Activated T-cell treated with anti-CD3 and anti-CD28 coated beads for 48 hours (primary cell): ENCODE results near the gene PPP1R13B.

Experiments
- DNase-seq: peaks from one replicate; pipeline ENCODE4 v3.0.0-alpha.2; 2020; ENCODE audit warnings: low read depth

Gene PPP1R13B

DNA sequence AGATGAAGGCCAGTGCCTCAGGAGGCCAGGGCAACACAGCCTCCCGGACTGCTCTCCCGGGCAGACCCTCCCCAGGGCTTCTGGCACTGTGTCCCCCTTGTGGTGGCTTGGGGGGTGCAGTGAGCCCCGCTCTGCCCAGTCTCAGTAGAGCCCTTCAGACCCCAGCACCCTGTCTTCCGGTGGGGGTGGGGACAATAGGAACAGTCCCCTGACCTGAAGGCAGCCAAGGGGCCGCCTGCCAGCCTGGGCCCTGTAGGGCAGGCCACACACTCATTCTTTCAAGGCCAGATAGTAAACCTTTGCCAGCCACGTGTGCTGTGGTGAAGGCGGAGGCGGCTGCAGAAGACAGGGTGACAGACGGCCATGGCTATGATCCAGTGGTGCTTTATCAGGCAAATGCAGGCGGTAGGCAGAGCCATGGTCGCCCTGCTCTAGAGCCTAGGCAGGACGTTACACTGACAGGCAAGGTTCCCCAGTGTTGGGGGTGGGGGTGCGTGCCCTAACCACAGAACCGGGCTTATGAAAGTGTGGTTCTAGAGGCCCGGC, 116.8 kb downstream of the PPP1R13B start:
- no peak for DNase-seq

DNA sequence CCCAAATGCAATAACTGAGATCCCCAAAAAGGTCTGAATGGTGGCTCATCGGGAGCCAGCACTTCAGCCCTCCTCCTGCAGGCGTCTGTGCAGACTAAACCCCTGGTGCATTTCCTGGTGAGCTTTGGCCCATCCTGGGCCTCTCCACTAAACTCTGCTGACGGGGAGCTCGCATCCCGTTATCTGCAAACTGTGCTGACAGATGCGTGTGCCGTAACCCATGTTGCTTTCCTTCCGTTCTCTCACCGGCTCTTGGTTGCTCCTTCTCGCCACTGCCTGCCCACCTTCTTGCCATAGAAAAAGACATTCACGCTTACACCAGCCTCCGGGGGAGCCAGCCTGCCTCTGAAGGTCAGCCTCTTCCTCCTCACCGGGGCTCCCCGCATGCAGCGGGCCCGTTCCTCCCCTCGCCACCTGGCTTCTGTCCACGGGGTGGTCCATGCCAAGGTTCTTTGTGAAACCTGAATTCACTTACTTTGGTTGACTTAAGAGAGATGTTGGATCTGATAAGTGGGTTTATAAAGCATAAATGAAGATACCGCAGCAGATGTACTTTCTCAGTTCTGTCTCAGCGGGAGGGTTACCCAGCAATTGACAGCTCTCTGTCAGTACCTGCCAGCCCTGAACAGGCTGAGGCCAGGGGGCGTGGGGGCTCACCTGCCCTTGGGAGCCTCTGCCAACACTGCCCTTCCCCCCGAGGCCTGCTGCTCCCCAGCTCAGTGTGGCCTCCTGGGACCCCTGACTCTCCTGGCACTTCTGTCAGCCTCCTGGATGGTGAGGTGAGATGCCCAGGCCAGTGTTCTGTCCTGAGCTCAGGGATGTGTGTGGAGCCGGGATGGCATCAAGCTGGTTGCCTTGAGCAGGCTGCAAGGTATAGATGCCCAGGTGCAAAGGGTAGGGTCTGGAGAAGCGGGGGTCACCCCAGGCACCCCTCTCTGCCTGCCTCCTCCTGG, 117.6 kb downstream of the PPP1R13B start:
- DNase-seq: no peak

DNA sequence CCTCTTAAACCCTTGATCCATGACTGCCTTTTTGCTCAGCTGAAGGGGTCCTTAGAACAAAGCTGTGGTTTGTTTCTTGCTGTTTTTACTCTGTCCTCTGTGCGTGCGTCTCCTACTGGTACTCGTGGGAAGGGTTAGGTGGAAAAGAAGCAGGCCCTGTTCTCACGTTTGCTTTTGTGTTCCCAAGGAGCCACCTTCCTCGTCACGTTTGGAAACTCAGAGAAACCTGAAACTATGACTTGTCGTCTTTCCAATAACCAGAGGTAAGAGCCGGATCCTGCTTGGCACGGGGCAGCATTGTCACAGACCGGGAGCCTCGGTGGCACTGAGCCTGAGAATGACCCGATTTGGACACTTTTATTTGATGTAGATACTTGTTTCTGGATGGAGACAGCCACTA, 118.7 kb downstream of the PPP1R13B start:
- DNase-seq: no peak

DNA sequence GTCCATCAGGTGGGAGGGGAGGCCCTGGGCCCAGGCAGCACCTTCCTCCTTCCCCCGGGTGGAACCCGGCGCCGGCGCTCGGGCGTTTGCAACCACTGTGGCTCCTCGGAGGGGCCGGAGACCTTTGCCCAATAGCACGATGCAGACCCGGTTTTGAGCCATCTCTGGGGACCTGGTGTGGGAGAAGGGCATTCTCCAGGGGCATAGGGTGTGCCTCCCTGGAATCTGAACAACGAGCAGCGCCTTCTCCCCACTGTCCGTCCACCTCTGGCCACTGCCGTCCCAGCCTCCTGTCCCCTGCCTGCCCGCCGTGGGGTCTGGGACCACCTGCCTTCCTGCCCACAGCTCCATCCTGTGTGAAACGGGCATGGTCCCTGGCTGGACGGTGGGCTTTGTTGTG, 119.2 kb downstream of the PPP1R13B start:
- DNase-seq: no peak

DNA sequence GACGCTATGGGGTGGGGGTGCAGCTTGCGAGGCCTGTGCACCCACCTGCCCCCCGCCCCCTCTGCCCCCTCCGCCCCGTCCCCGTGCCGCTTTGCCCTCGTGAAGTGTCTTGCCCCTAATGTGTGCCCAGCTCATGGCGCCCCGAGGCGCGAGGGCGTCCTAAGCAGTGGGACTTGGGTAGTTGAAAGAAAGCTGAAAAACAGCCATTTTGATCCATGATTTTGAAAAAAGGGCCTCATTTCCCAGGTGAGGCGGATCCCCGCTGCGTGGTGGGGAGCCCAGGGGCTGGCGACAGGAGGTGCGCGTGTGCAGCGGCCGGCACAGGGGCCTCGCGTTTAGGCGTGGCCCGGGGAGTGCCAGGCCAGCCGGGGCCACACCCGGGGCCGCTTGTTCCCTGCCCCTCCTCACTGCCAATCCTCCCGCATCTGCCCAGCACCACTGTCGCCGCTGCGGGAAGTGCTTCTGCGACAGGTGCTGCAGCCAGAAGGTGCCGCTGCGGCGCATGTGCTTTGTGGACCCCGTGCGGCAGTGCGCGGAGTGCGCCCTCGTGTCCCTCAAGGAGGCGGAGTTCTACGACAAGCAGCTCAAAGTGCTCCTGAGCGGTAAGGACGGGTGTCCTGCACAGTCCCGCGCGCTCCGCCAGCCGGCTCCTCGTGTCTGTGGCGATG, 119.9 kb downstream of the PPP1R13B start:
- no peak for DNase-seq

DNA sequence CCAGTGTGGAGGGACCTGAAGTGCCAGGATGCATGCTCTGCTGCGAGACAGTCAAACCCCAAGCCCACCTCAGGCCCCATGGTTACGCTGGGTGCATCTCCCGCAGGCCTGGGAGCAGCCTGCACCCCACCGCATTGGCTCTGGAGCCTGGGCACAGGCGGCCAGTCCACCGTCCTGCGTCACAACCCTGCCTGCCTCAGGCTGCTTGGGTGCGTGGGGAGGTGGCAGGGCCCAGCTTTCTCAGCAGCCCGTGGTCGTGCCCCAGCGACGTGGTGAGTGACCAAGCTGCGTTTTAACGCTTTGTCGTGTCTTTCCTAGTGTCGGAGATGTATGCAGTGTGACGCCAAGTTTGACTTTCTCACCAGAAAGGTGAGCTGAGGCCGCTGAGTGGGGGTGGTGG, 120.9 kb downstream of the PPP1R13B start:
- no peak for DNase-seq

DNA sequence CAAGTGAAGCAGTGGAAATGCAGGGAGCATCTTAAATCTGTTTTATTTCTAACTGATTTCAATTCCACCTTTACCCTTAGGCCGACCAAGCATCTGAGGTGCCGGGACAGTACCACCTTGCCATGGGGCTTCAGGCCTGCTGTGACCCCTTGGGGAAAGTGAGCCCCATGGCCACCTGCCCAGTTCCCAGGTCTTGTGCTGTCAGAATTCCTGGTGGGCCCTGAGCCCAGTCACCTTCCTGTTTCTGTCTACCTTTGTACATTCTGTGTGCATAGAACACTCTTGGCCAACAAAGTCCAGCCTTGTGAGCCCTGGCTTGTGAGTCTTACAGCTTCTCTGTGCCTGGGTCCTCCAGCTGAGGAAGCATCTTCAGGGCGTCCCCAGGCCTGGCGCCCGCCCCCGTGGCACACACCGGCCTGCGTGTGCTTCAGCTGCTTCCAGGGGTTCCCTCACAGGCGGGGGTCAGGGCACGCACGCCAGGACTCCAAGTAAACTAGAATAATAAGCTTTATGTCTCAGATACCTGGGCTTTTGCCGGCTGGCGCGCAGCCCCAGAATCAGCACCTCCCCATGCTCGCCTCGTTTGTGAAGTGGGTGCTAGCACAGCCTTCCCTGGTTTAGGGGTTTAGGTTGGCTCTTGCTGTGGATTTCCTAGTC, 121.5 kb downstream of the PPP1R13B start:
- no peak for DNase-seq

DNA sequence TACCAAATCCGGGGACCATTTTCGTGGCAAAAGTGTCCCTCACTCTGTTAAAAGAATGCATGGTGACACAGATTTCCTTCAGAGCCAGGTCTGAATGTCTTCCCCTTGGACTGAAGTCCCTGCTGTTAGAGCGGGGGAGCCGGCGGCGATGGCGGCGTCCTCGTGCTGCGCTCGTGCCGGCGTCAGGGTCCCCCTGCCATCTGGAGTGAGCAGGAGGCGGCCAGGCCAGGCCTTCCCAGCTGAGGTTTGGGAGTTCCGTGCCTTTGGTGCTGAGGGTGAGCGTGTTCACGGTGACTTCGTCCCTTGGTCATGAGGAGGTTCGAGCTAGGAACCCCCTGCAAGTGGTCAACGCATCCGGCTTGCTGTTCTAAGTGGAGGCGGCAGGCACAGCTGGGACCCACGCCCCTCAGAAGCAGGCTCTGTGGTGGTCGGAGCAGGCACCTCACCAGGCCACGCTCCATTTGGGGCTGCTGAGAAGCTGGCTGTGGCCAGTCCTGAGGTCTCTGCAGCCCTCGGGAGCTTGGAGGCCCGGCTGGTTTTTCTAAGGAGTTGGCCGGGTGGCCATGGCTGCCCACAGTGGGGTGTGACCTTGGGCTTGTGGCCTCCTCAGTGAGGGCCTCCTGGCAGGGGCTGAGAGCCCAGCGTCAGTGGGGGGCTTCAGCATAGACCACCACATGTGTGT, 122.2 kb downstream of the PPP1R13B start:
- no peak for DNase-seq

DNA sequence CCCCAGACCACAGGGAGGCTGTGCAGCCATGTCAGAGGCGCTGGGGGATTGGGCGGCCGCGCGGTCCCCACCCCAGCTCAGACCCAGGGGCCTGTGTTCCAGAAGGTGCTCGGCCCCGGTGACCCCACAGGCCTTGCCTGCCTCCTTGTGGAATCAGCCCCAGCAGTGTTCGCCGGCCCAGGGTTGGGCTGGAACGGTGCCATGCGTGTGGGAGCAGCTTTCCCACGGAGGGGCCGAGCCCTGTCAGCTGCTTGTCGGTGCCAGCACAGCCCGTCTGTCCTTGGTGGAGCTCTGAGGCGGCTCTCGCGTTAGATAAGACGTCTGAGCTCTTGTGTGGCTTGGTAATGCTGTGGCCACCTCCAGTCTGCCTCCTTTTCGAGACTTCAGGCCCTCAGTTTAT, 123.3 kb downstream of the PPP1R13B start:
- DNase-seq: no peak

DNA sequence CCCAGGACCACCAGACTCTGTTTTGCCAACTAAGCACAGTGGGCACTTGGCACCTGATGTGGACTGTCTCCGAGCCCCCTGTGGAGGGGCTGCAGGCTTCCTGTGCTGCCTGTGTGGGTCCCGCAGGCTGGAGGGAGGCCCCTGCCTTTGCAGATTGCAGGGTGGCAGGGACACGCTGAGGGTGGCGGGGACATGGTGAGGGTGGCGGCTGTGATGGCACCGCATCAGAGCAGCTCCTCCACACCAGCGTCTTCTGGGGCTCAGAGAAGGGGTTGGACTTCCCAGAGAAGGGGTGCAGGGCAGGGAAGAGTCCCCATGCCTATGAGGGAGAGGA, 123.7 kb downstream of the PPP1R13B start:
- DNase-seq: no peak

DNA sequence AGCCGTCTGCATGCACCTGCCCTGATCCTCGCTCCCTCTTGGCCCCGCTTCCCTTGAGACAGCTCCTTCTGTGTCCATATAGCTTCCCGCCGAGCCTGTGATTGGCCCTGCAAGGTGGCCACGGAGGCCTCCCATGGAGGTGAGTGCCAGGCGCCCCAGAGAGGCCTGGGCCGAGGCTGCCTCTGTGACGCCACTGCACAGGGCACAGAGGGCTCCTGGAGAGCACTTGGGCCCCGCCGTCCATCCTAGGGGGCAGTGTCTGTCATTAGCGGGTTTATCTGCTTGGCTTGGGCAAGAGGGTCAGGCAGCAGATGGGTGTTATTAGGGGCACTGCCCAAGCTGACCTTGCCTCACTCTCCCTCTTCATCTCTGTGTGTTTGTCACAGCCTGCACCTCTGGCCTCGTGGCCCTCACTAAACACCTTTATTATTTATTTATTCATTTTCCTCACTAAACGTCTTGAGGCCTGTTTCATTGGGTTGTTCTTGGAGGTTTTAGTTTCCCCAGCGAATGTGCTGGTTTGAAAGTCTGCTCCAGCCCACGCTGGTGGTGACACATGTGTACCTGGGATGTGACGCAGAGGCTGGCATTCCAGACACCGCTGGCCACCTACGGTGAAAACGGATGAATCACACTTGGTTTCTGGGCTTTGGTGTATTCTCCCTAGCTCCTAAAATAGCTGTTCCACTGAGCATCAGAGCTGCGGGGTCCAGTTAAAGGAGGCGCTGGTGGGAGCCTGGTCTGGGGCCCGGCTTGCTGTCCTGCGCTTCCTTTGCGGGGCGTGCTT, 125.8 kb downstream of the PPP1R13B start:
- peak; percentile 33 for DNase-seq

DNA sequence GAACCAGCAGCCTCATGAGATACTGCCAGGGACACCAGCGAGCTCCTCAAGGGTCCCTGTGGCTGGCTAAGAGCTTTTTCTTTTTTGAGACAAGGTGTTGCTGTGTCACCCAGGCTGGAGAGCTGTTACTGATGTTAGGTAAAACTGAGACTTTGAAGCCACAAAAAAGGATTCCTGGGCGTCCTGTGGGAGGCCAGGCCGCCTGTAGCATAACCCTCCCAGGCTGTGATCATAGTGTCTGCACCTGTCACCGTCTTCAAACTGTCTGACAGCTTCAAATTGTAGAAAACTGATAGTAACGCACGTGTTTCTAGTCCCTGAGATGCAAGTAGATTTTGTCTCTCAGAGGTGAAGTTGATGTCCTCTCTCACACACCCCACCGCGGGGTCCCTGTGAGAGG, 127.6 kb downstream of the PPP1R13B start:
- DNase-seq: no peak

DNA sequence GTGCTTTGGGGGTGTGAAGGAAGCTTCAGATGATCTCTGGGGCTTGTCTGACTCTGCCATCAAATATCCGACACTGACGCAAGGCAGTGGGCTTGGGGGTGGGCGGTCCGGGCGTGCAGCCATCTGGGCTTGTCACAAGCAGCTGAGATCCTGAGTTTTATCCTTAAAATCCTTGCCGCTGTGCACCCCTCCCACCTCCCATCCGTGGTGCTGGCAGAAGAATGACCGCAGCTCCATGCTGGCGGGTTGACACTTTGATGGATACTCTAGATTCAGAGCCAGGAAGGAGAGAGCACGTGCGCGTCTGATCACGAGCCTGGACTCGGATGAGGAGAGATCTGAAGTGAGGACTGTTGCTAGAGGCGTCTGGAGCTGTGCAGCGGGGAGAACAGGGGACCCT, 128.8 kb downstream of the PPP1R13B start:
- no peak for DNase-seq

DNA sequence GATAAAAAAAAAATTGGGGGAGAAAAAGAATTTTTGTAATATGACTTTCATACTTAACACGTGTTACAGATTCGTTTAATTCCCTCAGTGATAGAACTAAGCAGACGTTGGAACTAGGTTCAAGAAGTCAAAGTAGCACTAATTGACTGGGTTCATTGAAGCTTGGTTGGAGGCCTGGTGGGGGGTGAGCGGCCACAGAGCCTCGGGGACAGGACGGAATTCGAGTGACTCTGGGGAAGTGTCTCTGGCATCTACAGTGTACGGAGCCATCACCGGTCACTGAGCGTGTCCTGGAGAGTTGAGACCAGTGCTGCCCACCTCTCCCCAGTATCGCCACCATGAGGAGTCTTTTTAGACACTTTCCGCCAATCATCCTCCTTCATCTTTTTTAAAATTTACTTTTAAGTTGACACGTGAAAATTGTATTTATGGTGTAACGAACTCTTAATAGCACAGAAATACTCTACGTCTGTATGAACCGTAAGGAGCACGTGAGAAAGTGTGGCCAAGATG, 130.4 kb downstream of the PPP1R13B start:
- DNase-seq: no peak

DNA sequence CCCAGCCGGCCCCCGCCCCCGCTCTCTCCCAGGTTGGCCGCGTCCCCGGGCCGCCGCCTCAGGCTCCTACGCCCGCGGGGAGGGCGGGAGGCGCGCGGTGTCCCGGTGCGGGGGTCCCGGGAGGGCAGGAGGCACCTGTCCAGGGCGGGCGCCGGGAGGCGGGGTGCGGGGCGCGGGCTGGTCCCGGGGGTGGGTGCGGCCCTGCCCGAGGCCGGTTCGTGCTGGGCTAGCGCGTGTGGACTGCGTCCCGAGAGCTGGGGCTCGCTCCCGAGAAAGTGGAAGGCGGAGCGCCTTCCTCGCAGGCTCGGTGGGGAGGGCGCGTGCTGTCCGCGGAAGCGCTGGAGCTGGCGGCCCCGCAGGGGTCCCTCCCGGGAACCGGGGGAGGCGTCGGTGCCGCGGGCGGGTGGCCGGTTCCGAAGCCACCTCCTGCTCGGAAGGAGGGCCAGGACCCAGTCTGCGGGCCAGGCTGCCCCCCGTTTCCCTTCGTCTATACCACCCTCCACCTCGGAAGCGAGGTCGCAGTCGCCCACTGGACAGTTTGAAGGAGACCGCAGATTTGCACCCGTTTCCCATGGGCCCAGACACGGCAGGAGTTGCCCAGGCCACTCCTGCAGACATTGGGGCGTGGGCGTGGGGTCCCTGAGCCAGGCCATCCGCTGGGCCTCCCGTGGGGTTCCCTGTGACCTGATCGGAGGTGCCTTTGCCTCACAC, 131.1 kb downstream of the PPP1R13B start:
- no peak for DNase-seq

DNA sequence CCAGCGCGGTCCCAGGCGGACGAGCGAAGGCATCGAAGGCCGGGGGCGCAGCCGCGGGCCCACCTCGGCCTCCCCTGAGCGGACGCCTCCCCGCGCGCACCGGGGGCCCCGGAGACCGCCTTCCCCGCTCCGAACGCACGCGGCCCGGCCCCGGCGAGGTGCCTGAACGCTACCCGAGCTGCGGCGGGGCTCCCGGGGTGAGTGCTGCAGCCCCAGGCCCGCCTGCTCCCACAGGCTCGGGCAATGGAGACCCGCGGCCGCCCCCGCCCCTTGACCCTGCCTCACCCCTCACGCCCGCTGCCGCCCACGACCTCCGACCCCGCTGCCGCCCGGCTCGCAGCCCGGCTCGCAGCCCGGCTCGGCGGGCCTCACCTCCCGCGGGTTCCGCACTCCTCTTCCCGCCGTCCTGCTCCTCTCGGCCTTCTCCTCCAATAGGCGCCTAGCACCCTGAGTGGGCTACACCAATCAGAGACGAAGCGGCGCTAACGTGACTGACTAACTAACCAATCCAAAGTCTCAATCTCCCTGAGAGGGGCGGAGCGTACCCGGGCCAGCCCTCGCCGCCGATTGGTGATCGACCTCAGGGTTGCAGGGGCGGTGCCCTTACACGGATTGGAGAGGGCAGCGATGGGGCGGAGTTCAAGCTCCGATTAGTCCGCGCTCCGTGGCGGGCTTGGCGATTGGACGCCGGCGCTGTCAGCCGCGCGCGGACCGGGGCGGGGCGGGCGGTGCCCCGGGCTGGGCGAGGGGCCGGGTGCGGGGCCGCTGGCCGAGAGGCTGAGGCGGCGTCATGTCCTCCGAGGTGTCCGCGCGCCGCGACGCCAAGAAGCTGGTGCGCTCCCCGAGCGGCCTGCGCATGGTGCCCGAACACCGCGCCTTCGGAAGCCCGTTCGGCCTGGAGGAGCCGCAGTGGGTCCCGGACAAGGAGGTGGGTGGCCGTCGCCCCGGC, 132.0 kb downstream of the PPP1R13B start, which contains the start of the genes XRCC3 and ZFYVE21:
TSS of gene XRCC3 (minus strand) at position 400 of the 949 bp plus-strand sequence. CDS start 4,364 bp downstream, outside the sequence.
TSS of gene ZFYVE21 (plus strand) at position 759 of the 949 bp plus-strand sequence. CDS start at position 791, 32 bp downstream.
- DNase-seq: peak; percentile 99

DNA sequence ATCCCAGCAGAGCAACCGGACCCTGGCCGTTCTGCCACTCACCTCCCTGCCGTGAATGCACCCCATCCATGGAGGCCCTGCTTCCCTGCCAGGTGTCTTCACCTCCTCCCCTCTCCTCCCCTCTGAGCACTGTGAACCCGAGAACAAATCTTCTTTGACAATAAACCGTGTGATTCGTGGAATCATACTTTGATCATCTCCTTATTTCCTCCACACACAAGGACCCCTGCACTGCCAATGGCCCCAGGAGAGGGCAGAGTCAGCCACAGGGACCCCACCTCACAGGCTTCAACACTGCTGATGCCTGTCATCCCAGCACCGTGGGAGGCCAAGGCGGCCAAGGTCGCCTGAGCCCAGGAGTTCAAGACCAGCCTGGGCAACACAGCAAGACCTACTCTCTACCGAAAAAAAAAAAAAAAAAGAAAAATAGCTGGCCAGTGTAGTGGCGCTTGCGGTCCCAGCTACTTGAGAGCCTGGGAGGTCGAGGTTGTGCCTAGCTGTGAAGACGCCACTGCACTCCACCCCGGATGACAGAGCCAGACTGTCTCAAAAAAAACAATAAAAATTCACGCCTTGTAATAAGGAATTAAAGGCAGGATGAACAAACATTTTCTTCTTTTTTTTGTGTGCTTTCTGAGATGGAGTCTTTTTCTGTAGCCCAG, 133.2 kb downstream of the PPP1R13B start:
- no peak for DNase-seq

DNA sequence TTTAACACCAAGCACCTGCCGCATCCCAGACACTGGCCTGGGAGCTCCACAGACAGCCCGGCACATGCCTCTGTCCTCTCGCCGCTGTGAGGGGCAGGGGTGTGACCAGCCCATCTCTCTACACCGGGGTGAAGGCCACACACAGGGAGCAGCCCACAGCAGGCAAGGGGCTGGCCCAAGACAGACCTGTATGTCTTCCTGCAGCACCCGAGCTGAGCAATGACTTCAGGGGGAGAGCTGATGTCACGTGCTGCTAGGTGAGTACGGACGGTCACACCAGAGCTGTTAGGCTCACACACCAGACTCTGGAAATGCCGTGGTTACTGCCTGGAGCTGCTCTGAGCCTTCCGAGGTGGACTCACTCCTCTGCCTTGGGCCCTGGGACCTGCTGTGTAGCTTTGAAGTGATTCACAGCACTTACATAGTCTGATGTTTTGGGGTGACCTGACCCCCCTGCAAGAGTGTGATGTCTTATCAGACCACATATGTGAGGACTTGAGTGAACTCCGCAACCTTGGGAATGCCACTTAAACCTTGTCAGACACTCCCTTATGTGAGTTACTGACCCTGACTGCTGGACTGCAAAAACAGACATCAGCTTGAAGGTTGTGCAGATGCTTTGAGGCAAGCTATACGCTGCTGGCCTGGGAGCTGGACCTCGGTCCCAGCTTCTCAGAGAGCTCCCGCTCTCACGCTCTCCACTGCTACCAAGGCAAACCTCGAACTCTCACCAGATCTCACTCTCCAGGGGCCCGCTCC, 133.9 kb downstream of the PPP1R13B start:
- no peak for DNase-seq
